Parathyroid adenoma (tissue), 2 donors: ENCODE results near the gene INPP5K.

Experiments used
- H2AFZ ChIP-seq: fragments of 300-600 bp; sonication (generic); one replicate; pipeline ENCODE4 v1.7.0; 2017; ENCODE audit warnings: antibody characterized with exemption, mild to moderate bottlenecking
- H3K27ac ChIP-seq: fragments of 300-600 bp; sonication (generic); one replicate; pipeline ENCODE4 v1.7.0; 2017
- H3K27me3 ChIP-seq: fragments of 300-600 bp; sonication (generic); one replicate; pipeline ENCODE4 v1.7.0; 2017; ENCODE audit warnings: low read length; ENCODE audit not compliant: control insufficient read depth, insufficient read depth
- H3K36me3 ChIP-seq: fragments of 300-600 bp; sonication (generic); one replicate; pipeline ENCODE4 v1.7.0; 2017; ENCODE audit warnings: low read length; ENCODE audit not compliant: control insufficient read depth, insufficient read depth
- H3K4me1 ChIP-seq: fragments of 300-600 bp; sonication (generic); one replicate; pipeline ENCODE4 v1.7.0; 2017; ENCODE audit warnings: control low read depth
- H3K4me2 ChIP-seq: fragments of 300-600 bp; sonication (generic); one replicate; pipeline ENCODE4 v1.7.0; 2017; ENCODE audit warnings: low read length
- H3K4me3 ChIP-seq: fragments of 300-600 bp; sonication (generic); one replicate; pipeline ENCODE4 v1.7.0; 2017; ENCODE audit warnings: low read depth, low read length
- H3K79me2 ChIP-seq: fragments of 300-600 bp; sonication (generic); one replicate; pipeline ENCODE4 v1.7.0; 2017; ENCODE audit warnings: control low read depth
- H3K9ac ChIP-seq: fragments of 300-600 bp; sonication (generic); one replicate; pipeline ENCODE4 v1.7.0; 2017; ENCODE audit warnings: mild to moderate bottlenecking
- H3K9me3 ChIP-seq: fragments of 300-600 bp; sonication (generic); one replicate; pipeline ENCODE4 v1.7.0; 2017; ENCODE audit warnings: low read length; ENCODE audit not compliant: control insufficient read depth
- CTCF ChIP-seq: fragments of 300-600 bp; sonication (generic); IDR thresholded peaks from one replicate; pipeline ENCODE4 v1.7.0; 2017; ENCODE audit warnings: antibody characterized with exemption, mild to moderate bottlenecking
- donor health status: primary hyperparathyroidism.

INPP5K gene

GRCh38 chr17:1561420-1562175, 45.2 kb upstream of the INPP5K start:
- Histone ChIP-seq H3K27me3 (no peaks in the 10 kb centered on the region), H3K9me3 (no peaks in the 10 kb centered on the region), H3K79me2 (peaks cover 38% of the 10 kb centered on the region), H3K4me3 (peak overlapping the region; percentile 68), H3K27ac (peak overlapping the region; percentile 30), H3K36me3 (no peaks in the 10 kb centered on the region), H2AFZ (peak overlapping the region; percentile 48), H3K4me2 (peak overlapping the region; percentile 88), H3K4me1 (peaks cover 3% of the 10 kb centered on the region), H3K9ac (peak overlapping the region; percentile 74)
- TF ChIP-seq CTCF: peak; percentile 23

DNA sequence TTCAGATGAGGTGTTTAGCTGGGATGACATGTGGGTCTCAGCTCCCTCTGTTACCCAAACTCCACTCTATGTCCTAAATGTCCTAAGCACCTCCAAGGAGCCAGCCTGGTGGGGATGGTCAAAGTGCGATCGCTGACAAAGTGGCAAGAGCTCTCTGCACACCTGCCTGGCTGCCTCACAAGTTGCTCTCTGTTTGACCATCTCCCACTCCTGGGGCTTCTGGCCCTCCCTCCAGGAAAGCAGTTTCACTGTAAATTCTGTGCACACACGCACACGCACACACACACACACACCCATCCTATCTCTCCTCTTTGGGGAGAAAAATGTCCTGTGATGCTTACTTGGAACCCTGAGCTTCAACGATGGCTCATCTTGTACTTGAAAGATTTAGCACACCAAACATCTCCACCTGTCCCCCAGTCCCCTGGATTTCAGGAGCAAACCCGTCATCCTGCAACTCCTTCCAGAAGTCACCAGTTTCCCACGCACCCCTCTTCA, 44.5 kb upstream of the INPP5K start:
- H3K27ac ChIP-seq: no peak overlapping the region
- no peak overlapping the region for H3K9ac ChIP-seq

DNA sequence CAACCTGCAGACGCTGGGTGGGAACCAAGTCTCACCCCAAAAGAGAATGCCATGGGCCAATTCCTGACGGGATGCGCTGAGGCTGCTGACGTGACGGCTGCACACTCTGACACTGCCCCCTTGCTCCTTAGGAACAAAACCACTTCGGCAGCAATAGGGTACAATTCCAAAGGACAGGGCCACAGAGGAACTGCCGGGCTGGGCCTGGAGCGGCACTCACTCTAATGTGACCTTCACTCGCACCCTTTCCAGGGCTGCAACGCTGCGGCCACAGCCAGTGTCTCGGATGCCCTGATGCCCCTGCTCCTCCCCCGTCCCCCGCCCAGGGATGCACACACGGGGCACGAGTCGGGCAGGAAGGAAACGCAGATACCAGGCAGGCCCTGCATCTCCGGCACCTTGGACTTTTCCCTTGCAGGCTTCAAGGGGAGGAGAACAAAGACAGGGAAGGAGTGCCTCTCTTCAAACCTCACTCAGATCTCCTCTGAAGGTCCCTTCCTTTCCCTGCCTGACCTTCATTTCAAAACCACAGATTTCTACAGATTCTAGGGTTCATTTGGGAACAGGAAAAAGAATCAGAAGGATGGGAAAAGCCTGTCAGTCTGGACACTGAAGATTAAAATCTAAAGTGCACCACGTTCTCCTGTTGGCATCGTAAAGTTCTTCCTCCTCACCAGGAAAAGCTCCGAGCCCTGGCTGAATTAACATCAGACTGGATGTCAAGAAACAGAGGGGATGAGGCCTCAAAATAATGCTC, 43.9 kb upstream of the INPP5K start:
- Histone ChIP-seq H3K79me2 (peaks cover 43% of the 10 kb centered on the region), H3K9me3 (no peaks in the 10 kb centered on the region), H3K4me2 (peak overlapping the region; percentile 17), H2AFZ (no peak overlapping the region), H3K4me1 (peaks cover 7% of the 10 kb centered on the region), H3K27me3 (no peaks in the 10 kb centered on the region), H3K36me3 (no peaks in the 10 kb centered on the region), H3K27ac (no peak overlapping the region), H3K4me3 (no peak overlapping the region), H3K9ac (no peak overlapping the region)
- TF ChIP-seq CTCF: no peak

More for the DNA sequence above, 44.5 kb upstream of the INPP5K start:
- no peaks in the 10 kb centered on the region for H3K36me3 ChIP-seq
- H3K4me3 ChIP-seq: peak overlapping the region; percentile 68
- peaks cover 41% of the 10 kb centered on the region for H3K79me2 ChIP-seq
- H3K9me3 ChIP-seq: no peaks in the 10 kb centered on the region
- H3K4me2 ChIP-seq: peak overlapping the region; percentile 88
- no peak overlapping the region for H2AFZ ChIP-seq
- peaks cover 3% of the 10 kb centered on the region for H3K4me1 ChIP-seq
- no peak for TF ChIP-seq CTCF
- no peaks in the 10 kb centered on the region for H3K27me3 ChIP-seq

GRCh38 chr17:1559047-1560043, 42.9 kb upstream of the INPP5K start:
- no peak overlapping the region for H3K4me2 ChIP-seq
- no peak overlapping the region for H3K4me3 ChIP-seq
- TF ChIP-seq CTCF: no peak
- peaks cover 13% of the 10 kb centered on the region for H3K4me1 ChIP-seq
- H3K9me3 ChIP-seq: no peaks in the 10 kb centered on the region
- H3K79me2 ChIP-seq: peaks cover 49% of the 10 kb centered on the region
- no peak overlapping the region for H3K9ac ChIP-seq
- H2AFZ ChIP-seq: no peak overlapping the region
- no peak overlapping the region for H3K27ac ChIP-seq
- no peaks in the 10 kb centered on the region for H3K27me3 ChIP-seq
- H3K36me3 ChIP-seq: no peaks in the 10 kb centered on the region
